Measurements from ENCODE around the gene KIF1B. TPM values are rescaled to one million over a fixed set of nuclear protein-coding genes. Genes with fewer than 3 reads are reported as not detected.

The KIF1B gene
- total RNA-seq, 1 donor from 2014 or later: 7.2 TPM

- no peaks in the 10 kb centered on the region for H3K36me3 Mint-ChIP-seq (ENCODE audit: low read depth)
- DNase-seq (no peak), ATAC-seq (ENCODE audit: low read depth) (no peak)
- intact Hi-C loops (cut with micrococcal nuclease): no loop called here
- no peaks in the 10 kb centered on the region for H3K9me3 Mint-ChIP-seq
- H3K4me3 Mint-ChIP-seq: no peak overlapping the region
- peaks cover 5% of the 10 kb centered on the region for H3K4me1 Mint-ChIP-seq
- no peak overlapping the region for H3K27ac Mint-ChIP-seq
- no peaks in the 10 kb centered on the region for H3K27me3 Mint-ChIP-seq
- ChIA-PET POLR2A (no interaction called here), CTCF (no interaction called here)
- TF ChIP-seq, protein P1, sequence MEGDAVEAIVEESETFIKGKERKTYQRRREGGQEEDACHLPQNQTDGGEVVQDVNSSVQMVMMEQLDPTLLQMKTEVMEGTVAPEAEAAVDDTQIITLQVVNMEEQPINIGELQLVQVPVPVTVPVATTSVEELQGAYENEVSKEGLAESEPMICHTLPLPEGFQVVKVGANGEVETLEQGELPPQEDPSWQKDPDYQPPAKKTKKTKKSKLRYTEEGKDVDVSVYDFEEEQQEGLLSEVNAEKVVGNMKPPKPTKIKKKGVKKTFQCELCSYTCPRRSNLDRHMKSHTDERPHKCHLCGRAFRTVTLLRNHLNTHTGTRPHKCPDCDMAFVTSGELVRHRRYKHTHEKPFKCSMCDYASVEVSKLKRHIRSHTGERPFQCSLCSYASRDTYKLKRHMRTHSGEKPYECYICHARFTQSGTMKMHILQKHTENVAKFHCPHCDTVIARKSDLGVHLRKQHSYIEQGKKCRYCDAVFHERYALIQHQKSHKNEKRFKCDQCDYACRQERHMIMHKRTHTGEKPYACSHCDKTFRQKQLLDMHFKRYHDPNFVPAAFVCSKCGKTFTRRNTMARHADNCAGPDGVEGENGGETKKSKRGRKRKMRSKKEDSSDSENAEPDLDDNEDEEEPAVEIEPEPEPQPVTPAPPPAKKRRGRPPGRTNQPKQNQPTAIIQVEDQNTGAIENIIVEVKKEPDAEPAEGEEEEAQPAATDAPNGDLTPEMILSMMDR (IDR thresholded peaks at IDR 0.05): no peak
Observed at GRCh38 chr1:10187026-10187334, 23.4 kb upstream of the KIF1B start.

DNA sequence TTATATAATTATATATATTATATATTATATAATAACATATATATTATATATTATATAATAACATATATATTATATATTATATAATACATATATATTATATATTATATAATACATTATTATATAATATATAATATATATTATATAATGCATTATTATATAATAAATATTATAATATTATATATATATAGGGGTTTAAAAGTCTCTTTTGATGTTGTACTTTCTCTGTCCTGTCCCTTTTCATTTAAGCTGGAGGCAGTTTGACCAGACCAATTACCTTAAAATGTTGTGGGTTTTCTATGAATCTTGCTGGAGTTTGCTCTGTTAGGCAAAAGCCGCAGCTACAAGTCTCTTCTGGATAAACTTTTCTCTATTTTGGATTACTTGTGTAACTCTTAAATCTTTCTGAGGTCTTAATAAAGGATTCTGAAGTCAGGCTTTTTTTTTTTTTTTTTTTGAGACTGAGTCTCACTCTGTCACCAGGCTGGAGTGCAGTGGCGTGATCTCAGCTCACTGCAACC lies 22.2 kb upstream of the KIF1B start:
- Mint-ChIP-seq H3K27me3 (no peaks in the 10 kb centered on the region), H3K4me1 (peaks cover 5% of the 10 kb centered on the region), H3K9me3 (no peaks in the 10 kb centered on the region), H3K27ac (no peak overlapping the region), H3K4me3 (no peak overlapping the region), H3K36me3 (ENCODE audit: low read depth) (no peaks in the 10 kb centered on the region)
- POLR2A ChIA-PET: no interaction called here
- ATAC-seq (ENCODE audit: low read depth): no peak
- CTCF ChIA-PET: no interaction called here
- DNase-seq: no peak
- intact Hi-C loops (cut with micrococcal nuclease): no loop called here
- TF ChIP-seq, protein P1 (IDR thresholded peaks at IDR 0.05): no peak

GRCh38 chr1:10189659-10190058 lies 20.7 kb upstream of the KIF1B start:
- H3K36me3 Mint-ChIP-seq (ENCODE audit: low read depth): no peaks in the 10 kb centered on the region
- H3K27ac Mint-ChIP-seq: no peak overlapping the region
- POLR2A ChIA-PET: no interaction called here
- CTCF ChIA-PET: no interaction called here
- no peak for DNase-seq
- no peaks in the 10 kb centered on the region for H3K9me3 Mint-ChIP-seq
- TF ChIP-seq, protein P1 (IDR thresholded peaks at IDR 0.05): no peak
- H3K4me3 Mint-ChIP-seq: no peak overlapping the region
- H3K4me1 Mint-ChIP-seq: peaks cover 5% of the 10 kb centered on the region
- intact Hi-C loops (cut with micrococcal nuclease): no loop called here
- ATAC-seq (ENCODE audit: low read depth): peak; percentile 61
- no peaks in the 10 kb centered on the region for H3K27me3 Mint-ChIP-seq

DNA sequence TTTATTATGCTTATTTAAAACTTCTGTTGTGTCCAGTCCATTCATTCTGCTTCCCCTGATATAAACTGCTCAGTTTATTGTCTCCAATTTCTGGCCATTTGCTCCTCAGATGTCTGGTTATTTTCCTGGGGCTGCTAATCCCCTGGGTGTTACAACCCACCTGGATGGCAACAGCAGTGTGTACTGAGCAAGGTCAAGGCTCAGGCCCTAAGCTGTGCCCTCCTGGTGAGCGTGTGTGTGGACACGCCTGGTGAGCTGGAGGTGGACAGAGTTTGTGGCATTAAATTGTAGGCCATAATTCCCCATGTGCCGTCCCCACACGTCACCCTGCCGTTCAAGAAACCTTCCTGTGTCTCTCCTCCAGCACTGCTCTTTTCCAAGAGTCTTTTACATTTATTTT lies 18.1 kb upstream of the KIF1B start:
- ChIA-PET CTCF (interaction anchor here (0.9 kb wide), 1 partner anchor 17 kb away, joined by 3 read pairs; no protein-coding TSS in a partner anchor), POLR2A (no interaction called here)
- no peaks in the 10 kb centered on the region for H3K9me3 Mint-ChIP-seq
- intact Hi-C loops (cut with micrococcal nuclease): no loop called here
- TF ChIP-seq, protein P1 (IDR thresholded peaks at IDR 0.05): no peak
- no peaks in the 10 kb centered on the region for H3K36me3 Mint-ChIP-seq (ENCODE audit: low read depth)
- peaks cover 5% of the 10 kb centered on the region for H3K4me1 Mint-ChIP-seq
- DNase-seq (no peak), ATAC-seq (ENCODE audit: low read depth) (no peak)
- no peaks in the 10 kb centered on the region for H3K27me3 Mint-ChIP-seq
- no peak overlapping the region for H3K27ac Mint-ChIP-seq
- no peak overlapping the region for H3K4me3 Mint-ChIP-seq

- H3K27ac Mint-ChIP-seq: no peak overlapping the region
- DNase-seq (no peak), ATAC-seq (ENCODE audit: low read depth) (no peak)
- no peaks in the 10 kb centered on the region for H3K9me3 Mint-ChIP-seq
- H3K36me3 Mint-ChIP-seq (ENCODE audit: low read depth): no peaks in the 10 kb centered on the region
- peaks cover 5% of the 10 kb centered on the region for H3K4me1 Mint-ChIP-seq
- TF ChIP-seq, protein P1 (IDR thresholded peaks at IDR 0.05): no peak
- POLR2A ChIA-PET: no interaction called here
- H3K27me3 Mint-ChIP-seq: no peaks in the 10 kb centered on the region
- CTCF ChIA-PET: interaction anchor here (0.9 kb wide), 1 partner anchor 16 kb away, joined by 3 read pairs; no protein-coding TSS in a partner anchor
- intact Hi-C loops (cut with micrococcal nuclease): no loop called here
- H3K4me3 Mint-ChIP-seq: no peak overlapping the region
Observed at GRCh38 chr1:10193288-10193687, 17.1 kb upstream of the KIF1B start.

All from activated B cell treated with CpG ODN at 0.5 μM for 24 hours (primary cell).